ENCODE results near the gene CHRM4. TPM values are rescaled to one million over a fixed set of nuclear protein-coding genes. Genes with fewer than 3 reads are reported as not detected.

The CHRM4 gene
- total RNA-seq, 1 donor from 2014 or later: not detected

- DNase-seq (ENCODE audit: low spot score): no peak
These were observed 40.9 kb downstream of the CHRM4 start for GRCh38 chr11:46350695-46351094.

GRCh38 chr11:46348566-46349401 lies 42.8 kb downstream of the CHRM4 start:
- DNase-seq (ENCODE audit: low spot score): no peak

GRCh38 chr11:46347637-46348311 lies 43.8 kb downstream of the CHRM4 start:
- no peak for DNase-seq (ENCODE audit: low spot score)

- DNase-seq (ENCODE audit: low spot score): peak; percentile 97
These were observed 44.5 kb downstream of the CHRM4 start, which contains the start of gene DGKZ for GRCh38 chr11:46346886-46347636. Gene DGKZ (plus strand): TSS chr11:46347463. CDS start chr11:46347660, 197 bp downstream.

- DNase-seq (ENCODE audit: low spot score): no peak
These were observed 45.6 kb downstream of the CHRM4 start for GRCh38 chr11:46345881-46346484.

GRCh38 chr11:46345131-46345597 lies 46.4 kb downstream of the CHRM4 start:
- no peak for DNase-seq (ENCODE audit: low spot score)

- DNase-seq (ENCODE audit: low spot score): no peak
These were observed 48.1 kb downstream of the CHRM4 start for GRCh38 chr11:46343520-46343919.

GRCh38 chr11:46342239-46342638 lies 49.3 kb downstream of the CHRM4 start:
- DNase-seq (ENCODE audit: low spot score): no peak

GRCh38 chr11:46341454-46341853 lies 50.1 kb downstream of the CHRM4 start:
- DNase-seq (ENCODE audit: low spot score): no peak

- DNase-seq (ENCODE audit: low spot score): no peak
These were observed 51.8 kb downstream of the CHRM4 start for GRCh38 chr11:46339816-46340215.

- DNase-seq (ENCODE audit: low spot score): no peak
These were observed 52.4 kb downstream of the CHRM4 start for GRCh38 chr11:46338988-46339666.

GRCh38 chr11:46338636-46338987 lies 53.0 kb downstream of the CHRM4 start:
- DNase-seq (ENCODE audit: low spot score): no peak

GRCh38 chr11:46337626-46338345 lies 53.8 kb downstream of the CHRM4 start:
- DNase-seq (ENCODE audit: low spot score): no peak

GRCh38 chr11:46336563-46337180 lies 54.9 kb downstream of the CHRM4 start:
- DNase-seq (ENCODE audit: low spot score): no peak

GRCh38 chr11:46335890-46336562 lies 55.5 kb downstream of the CHRM4 start:
- no peak for DNase-seq (ENCODE audit: low spot score)

- DNase-seq (ENCODE audit: low spot score): no peak
These were observed 56.3 kb downstream of the CHRM4 start for GRCh38 chr11:46335271-46335670.

- no peak for DNase-seq (ENCODE audit: low spot score)
These were observed 57.4 kb downstream of the CHRM4 start for GRCh38 chr11:46334211-46334610.

All from mesenteric fat pad (tissue), 1 donor.